Non-pigmented ciliary epithelial cell (primary cell): ENCODE results near the gene SLC13A3.
"Not testable (repeated sequence)": the region's sequence is repeated elsewhere in the genome, so short reads cannot be mapped to it uniquely, and the experiment has no call there.

Experiments used
- DNase-seq: peaks from one replicate; pipeline ENCODE4 v3.0.0-alpha.2; 2010; ENCODE audit warnings: low read depth

The SLC13A3 gene

DNA sequence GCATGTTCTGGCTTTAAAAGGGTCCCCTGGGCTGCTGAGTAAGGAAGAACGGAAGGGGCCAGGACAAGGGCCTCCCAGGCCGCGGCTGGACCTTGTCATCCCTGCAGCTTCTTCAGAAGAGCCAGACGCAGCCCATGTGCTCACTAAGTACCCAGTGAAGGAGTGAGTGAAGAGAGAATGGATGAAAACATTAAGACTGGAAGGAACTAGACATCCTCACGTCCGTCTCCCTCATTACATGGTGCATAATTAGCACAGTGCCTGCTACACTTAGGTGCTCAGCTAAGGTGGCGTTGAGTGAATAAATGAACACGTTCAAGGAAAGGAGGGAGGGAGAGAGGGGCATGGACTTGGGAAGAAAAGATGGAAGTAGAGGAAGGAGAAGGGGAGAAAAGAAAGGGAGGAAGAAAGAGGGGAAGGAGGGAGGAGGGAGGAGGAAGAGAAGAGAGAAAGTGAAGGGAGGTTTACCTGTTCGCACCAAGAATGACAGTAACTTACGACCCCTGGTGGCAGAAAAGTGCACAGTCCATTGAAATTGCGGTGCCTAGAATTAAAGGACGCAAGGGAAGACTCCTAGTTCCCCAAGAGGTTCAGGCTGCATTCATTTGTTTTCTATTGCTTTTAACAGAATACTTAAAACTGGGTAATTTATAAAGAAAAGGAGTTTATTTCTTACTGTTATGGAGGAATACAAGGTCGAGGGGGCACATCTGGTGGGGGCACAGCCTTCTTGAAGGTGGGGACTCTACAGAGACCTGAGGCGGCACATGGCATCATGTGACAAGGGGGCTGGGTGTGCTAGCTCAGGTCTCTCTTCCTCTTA lies 30.0 kb upstream of the SLC13A3 start:
- no peak for DNase-seq

DNA sequence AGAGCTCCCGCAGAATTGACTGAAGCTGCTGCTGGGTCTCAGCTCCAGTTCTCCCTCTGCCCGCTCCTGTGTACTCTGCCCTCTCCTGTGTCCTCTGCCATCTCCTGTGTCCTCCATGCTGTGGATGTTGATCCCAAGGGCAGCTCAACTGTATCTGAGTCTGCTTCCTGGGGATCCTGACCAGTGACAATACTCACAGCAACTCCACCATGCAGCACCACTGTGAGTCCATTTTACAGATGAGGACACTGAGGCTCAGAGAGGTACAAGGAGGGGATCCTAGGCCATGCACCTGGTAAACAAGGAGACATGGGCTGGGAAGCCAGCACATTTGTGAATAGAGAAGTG lies 29.4 kb upstream of the SLC13A3 start:
- DNase-seq: no peak

DNA sequence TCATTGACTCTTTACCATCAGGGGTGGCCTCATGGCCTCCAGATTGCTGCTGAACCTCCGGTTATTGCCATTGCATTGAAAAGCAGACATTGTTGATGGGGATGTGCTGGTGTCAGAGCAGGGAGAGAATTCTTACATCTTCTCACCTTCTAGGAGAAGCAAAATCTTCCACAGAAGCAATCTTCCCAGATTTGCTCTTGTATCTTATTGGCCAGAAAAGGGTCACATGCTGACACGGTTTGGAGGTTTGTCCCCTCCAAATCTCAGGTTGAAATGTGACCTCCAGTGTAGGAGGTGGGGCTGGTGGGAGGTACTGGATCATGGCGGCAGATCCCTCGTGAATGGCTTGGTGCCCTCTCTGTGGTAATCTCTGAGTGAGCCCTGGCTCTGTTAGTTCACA lies 27.3 kb upstream of the SLC13A3 start:
- no peak for DNase-seq

DNA sequence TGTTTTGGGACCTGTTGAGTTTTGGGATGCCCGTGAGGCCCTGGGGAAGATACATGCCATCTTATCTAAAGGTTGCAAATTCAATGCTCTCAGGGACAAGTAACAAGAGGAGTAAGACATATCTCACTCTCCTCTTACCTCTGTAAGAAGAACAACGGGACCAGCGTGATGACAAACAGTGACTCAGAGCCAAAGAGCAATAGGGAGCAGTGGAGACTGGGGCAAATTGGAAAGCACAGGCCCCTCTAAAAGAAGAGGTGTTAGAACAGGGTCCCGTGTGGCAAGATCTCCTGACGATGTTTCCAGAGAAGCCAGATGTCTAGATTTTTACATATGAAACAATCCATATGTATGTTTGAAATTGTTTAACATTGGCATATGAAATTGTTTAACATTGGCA lies 26.3 kb upstream of the SLC13A3 start:
- no peak for DNase-seq

DNA sequence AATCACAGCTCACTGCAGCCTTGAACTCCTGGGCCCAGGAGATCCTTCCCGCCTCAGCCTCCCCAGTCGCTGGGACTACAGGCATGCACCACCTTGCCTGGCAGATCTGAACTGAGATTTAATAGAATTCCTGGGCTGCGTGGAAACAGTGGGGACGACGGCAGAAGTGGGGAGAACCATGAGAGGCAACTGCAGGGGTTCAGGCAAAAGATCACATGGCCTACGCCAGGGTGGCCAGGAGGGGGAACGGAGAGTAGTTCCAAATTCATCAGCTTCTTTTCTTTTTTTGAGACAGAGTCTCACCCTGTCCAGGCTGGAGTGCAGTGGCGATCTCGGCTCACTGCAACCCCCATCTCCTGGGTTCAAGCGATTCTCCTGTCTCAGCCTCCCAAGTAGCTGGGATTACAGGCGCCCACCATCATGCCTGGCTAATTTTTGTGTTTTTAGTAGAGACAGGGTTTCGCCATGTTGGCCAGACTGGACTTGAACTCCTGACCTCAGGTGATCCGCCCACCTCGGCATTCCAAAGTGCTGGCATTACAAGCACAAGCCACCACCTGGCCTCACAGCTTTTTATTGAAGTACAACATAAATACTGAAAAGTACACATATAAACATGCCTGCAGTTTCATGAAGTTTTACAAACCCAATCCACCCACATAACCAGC lies 25.5 kb upstream of the SLC13A3 start:
- DNase-seq: not testable (repeated sequence)

DNA sequence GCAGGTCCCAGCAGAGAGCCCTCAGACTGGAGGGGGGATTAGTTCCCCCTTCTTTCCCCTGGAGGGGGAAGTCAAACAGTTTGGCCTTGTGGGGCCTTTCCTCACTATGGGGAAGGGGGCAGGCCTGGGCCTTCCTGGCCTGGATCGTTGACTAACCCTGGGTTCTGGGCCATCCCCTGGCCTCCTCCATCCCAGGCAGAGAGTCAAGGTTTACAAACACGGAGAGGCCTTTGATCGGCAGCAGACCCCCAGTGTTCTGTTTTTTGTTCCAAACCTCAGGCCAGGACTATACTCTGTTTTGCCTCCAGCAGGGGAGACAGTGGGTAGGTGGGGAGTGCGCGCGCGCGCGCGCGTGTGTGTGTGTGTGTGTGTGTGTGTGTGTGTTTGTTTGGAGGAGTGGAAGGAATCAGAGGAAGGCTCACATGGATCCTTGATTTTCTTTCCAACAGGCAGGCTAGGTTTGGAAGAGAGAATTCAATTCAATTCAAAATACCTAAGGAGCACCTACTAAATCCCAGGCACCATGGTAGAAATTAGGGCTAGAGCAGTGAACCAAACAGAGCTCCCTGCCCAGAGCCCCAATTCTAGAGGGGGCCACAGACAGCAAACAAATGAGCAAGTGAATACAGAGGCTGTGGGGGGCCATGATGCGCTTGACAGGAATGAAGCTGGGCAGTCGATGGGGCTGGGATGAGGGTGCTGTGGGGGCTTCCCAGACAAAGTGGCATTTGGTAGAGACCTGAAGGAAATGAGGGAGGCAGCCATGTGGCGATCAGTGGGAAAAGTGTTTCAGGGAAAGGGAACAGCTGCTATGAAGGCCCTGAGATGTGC lies 23.2 kb upstream of the SLC13A3 start:
- DNase-seq: no peak

DNA sequence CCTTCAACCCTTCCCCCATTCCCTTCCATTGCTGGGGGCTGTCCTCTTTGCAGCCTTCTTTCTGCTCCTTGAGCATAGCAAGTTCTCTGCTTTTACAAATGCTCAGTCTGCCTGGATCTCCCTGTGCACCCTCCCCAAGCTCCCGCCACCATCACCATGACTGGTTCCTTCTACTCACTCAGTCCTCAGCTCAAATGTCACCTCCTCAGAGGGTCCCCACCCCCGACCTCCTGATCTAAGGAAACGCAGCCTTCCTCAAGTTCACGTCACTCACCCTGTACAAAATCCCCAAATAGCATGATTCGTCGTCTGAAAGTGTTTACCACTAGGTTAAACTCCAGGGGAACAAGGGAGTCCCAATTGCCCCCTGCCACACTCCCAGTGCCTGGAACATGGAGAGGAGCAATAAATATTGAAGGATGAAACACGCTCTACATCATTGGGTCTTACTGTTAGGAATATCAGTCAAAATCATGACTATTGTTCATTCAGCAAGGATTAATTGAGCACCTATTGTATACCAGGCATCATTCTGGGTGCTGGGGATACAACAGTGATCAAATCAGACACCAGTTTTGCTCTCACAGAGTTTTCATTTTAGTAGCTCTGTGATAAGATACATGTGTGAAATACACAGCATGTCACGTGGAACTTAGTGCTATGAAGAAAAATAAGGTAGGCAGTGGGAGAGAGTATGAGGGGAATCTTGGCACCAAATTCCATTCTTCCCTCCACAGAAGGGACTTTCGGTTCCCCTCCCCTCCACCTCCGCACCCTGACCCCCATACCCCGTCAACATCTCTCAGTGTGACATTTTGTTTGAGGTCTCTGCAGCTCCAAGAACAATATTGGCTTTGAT lies 22.4 kb upstream of the SLC13A3 start:
- DNase-seq: no peak

DNA sequence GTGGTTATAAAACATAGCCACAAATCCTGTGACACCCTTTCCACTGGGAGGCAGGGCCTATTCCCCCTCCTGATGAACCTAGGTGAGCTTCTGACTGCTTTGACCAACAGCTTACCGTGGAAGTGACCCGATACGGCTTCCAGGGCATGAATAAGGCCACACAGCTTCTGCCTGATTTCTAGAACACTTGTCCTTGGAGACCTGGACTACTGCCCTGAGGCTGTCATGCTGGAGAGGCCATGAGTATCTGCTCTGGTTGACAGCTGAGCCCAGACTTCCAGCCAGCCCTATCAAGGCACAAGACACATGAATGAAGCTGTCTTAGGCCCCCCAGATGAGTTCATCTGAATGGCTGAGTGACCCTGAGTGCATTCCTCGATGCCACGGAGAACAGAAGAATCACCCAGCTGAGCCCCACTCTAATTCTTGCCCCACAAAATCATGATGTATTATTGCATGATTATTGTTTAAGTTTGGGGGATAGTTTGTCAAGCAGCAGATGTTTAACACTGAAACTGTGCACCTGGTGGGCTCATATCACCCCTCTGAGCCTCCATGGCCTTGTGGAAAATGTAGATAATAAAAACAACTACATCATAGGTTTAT lies 21.4 kb upstream of the SLC13A3 start:
- DNase-seq: no peak

DNA sequence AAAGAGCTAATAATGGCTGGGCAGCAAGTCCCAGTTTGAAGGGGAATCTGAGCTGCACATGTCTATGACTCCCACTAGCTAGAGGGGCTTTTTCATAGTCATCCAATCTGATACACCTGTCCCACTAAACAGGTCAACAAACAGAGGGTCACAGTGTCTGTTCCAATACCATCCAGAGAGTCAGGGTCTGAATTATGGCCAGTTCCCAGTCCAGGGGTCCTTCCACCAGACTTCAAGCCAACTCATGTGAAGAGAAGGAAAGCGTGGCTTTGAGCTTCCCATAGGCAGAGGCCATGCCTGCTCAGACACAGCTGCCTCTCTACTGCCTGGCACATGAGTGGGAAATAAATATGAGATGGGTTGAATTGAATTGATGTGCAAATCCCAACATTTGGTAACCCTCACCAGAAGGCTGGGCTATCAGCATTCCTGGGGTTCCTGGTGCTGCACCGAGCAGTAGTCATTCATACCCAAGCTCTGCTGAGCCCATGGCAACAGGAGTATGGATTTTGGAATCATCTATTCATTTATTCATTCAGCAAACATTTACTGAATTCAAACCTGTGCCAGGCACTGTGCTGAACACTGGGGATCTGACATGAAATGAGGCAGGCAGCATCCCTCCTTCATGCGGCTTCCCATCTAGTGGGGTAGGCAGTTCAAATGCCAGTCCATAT lies 20.7 kb upstream of the SLC13A3 start:
- no peak for DNase-seq

DNA sequence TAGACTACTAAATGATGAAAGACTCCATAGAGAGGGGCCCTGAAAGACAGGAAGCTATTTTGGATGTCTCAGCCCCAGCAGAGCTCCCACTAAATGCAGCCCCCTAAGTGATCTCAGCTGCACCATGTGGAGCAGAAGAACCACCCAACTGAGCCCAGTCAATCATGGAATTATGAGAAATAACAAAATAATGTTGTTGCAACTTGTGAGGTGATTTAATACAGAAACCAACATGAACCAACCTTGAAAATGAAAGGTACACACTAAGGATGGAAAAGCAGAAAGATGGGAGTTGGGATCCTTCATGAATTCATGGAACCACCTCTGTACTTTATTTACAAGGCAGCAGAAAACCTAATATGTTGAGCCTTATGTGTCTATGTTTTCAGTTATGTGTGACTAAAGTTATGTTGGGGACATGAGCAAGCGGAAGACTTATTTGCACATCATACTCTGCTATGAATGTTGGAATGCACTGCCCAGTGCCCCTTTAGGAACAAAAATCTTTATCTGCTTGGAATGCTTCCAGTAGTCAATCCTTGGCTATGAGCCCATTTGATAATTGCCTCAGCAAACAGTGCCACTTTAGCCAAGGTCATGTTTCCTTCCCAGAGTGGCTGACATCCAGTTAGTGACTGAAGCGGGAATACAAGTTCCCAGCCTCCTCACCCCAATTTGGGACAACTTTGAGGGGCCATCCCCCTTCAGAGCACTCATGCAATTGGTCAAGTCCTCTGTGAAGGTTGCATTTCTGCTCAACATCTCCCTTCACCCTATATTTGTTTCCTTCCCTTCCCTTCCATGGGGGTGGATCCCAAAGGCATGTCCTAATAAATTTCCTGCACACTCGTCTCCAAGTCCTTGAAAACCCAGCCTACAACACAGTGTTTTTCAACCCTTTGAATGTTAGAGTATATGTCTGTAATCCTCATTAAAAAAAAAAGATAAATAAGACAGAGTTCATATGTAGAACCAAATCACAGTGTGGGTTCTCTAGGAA lies 19.6 kb upstream of the SLC13A3 start:
- DNase-seq: no peak

DNA sequence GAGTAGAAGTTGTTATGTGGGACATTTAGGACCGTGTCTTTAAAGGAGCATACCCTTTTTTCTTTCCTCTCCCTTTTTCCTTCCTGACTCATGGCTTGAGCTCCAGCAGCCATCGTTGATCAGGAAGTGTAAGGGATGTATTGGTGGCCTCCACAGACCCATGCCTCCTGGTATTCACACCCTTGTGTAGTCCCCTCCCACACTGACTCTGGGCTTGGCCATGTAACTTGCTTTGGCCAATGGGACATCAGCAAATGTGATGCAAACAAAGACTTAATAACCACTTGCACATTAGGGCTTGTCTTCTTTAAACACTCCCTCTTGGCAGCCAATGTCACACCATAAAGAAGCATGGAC lies 18.9 kb upstream of the SLC13A3 start:
- DNase-seq: no peak

DNA sequence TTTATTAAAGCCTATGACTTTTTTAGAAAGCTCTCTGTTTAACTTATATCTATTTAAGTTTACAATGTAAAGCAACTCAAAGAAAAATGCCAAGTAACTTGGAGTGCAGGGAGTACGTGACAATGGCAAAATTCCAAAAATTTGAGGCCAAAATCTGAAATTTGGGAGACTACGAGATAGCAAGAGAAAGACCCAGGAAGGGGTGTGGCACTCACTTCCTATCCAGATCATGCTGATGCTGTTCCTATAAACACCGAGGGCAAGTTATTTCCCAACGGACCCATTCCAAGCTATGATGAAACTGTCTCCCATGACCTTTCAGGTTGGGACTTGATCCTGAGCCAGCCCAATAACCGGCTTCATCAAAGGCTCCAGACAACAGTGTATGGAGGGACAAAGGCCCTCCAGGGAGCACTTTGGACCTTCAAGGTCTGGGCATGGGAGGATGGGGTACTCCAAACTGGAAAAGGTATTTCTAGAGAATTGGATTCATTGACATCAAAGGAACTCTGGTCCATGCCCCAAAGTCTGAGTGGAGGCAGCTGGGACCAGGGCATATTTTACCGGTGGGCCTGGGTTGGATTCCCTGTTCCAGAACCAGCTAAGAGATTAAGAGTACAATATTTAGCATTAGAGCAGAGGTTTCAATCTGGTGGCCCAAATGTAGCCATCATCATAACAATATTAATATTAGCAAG lies 15.7 kb upstream of the SLC13A3 start:
- DNase-seq: no peak

DNA sequence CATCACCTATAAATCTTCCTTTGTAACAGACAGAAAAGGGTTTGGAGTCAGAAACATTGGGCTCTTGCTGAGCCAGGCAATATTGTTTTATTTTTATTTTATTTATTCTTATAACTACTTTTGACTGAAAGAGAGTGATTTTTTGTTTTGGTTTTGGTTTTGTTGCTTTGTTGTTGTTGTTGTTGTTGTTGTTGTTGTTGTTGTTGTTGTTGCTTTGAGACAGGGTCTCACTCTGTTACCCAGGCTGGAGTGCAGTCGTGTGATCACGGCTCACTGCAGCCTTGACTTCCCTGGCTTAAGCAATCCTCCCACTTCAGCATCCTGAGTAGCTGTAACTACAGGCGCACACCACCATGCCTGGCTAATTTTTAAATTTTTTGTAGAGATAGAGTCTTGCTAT lies 15.0 kb upstream of the SLC13A3 start:
- DNase-seq: no peak

DNA sequence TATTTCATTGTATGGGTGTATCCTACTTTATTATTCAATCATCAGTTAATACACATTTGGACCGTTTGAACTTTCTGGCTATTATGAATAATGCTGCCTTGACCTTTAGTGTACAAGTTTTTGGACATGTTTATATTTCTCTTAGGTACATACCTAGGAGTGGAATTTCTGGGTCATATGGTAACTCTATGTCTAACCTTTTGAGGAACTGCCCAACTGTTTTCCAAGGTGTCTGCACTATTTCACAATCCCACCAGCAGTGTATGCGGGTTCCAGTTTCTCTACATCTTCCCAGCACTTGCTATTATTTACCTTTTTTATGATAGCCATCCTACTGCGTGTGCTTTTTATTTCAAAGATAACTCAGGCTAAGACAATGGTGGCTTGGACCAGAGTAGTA lies 14.3 kb upstream of the SLC13A3 start:
- no peak for DNase-seq

DNA sequence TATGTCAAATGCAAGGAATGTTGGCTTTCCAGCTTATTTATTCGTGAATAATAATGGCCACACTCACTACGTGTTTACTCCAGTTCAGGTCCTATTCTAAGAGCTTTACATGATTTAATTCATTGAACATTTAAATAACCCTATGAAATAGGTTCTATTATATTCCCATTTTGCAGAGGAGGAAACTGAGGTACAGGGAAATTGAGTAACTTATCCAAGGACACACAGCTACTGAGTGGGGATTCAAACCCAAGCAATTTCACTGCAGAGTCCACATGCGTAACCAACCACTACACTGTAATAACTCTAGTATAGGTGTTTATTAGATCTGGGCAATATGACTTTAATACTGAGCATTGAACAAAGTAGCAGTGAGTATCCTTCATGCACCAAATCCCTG lies 12.3 kb upstream of the SLC13A3 start:
- no peak for DNase-seq

DNA sequence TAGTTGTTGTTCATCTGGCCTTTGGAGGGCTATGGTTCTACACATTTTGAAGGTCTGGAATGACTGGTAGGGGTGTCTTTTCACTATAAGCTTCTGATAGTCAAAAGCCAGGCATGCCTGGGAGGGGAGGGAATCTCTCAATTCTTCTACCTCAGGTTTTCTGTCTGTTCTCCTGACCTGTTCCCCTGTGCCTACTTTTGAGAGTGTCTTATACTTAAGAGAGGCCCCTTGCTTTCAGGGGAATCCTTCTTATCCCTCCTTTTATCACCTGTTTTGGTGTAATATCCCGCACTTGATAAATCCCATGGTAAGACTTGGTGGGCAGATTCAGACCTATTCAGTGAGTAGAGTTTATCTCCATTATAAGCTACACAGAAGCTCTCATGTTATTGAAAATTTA lies 10.4 kb upstream of the SLC13A3 start:
- DNase-seq: no peak

DNA sequence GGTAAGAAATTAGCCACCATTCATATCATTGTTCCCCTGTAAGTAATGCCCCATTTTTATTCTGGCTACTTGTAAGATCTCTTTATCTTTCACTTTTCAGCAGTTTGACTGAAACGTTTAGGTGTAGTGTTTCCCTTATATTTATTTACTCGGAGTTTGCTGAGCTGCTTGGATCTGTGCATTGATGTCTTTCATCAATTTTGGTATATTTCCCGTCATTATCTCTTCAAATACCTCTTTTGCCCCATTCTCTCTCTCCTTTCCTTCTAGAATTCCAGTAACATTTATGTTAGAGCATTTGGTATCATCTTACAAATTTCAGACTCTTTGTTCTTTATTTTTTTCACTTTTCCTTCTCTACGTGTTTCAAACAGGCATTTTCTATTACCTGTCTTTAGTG lies 9.2 kb upstream of the SLC13A3 start:
- no peak for DNase-seq

DNA sequence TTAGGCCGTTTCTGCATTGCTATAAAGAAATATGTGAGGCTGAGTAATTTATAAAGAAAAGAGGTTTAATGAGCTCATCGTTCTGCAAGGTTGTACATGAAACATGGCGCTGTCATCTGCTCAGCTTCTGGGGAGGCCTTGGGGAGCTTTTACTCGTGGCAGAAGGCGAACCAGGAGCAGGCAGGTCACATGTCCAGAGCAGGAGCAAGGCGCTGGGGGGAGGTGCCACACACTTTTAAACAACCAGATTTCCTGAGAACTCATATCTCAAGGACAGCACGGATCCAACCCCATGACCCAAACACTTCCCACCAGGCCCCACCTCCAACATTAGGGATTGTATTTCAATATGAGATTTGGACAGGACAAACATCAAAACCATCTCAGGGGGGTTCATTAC lies 6.4 kb upstream of the SLC13A3 start:
- no peak for DNase-seq

DNA sequence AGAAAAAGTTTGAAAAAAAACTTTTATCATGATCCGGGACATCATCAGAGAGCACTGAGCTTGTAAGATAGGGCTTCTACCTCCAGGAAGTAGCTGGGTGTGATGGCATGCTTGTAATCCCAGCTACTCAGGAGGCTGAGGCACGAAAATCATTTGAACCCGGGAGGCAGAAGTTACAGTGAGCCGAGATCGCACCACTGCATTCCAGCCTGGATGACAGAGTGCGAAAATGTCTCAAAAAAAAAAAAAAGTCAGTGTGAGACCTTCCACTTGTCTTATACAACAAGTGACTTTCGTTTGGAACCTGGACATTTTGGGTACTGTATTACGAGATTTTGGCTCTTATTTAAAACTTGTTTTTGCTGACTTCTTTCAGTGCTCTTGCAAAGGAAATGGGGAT lies 5.9 kb upstream of the SLC13A3 start:
- no peak for DNase-seq
